DMS114 treated with DMSO at 0.1 percent for 48 hours (cell line): ENCODE data around the gene MED15.

Experiments used
- DNase-seq: peaks from one replicate; lab custom pipeline; 2025; ENCODE audit not compliant: unreplicated experiment; lab: John Stamatoyannopoulos, UW

The MED15 gene

GRCh38 chr22:20509344-20510047 lies 2.1 kb downstream of the MED15 start:
- no peak for DNase-seq

- DNase-seq, result no peak
Observed at GRCh38 chr22:20510811-20511577, 3.6 kb downstream of the MED15 start.

- no peak for DNase-seq
Observed at GRCh38 chr22:20511578-20512229, 4.3 kb downstream of the MED15 start.

GRCh38 chr22:20514658-20515406 lies 7.4 kb downstream of the MED15 start:
- no peak for DNase-seq

- no peak for DNase-seq
Observed at GRCh38 chr22:20516399-20516798, 9.0 kb downstream of the MED15 start.

- no peak for DNase-seq
Observed at GRCh38 chr22:20517422-20517821, 10.0 kb downstream of the MED15 start.

- DNase-seq, result no peak
Observed at GRCh38 chr22:20517841-20518592, 10.6 kb downstream of the MED15 start.

GRCh38 chr22:20519558-20519957 lies 12.1 kb downstream of the MED15 start:
- no peak for DNase-seq

GRCh38 chr22:20520093-20520511 lies 12.7 kb downstream of the MED15 start:
- no peak for DNase-seq

- DNase-seq, result no peak
Observed at GRCh38 chr22:20522134-20523004, 15.0 kb downstream of the MED15 start.

- no peak for DNase-seq
Observed at GRCh38 chr22:20523086-20523983, 15.9 kb downstream of the MED15 start.

GRCh38 chr22:20524004-20524481 lies 16.6 kb downstream of the MED15 start:
- DNase-seq, result no peak

GRCh38 chr22:20525048-20525447 lies 17.6 kb downstream of the MED15 start:
- no peak for DNase-seq

- no peak for DNase-seq
Observed at GRCh38 chr22:20526305-20526627, 18.9 kb downstream of the MED15 start.

GRCh38 chr22:20526628-20527355 lies 19.4 kb downstream of the MED15 start:
- DNase-seq, result no peak

- DNase-seq, result no peak
Observed at GRCh38 chr22:20528405-20528978, 21.1 kb downstream of the MED15 start.

GRCh38 chr22:20530368-20531153 lies 23.2 kb downstream of the MED15 start:
- no peak for DNase-seq
